Erythroblast (primary cell): Measurements from ENCODE around the gene NCL.

ENCODE experiments used
- GATA1 ChIP-seq: IDR thresholded peaks from 2 replicates; pipeline ENCODE4 v1.6.1; 2011; ENCODE audit warnings: low read depth, mild to moderate bottlenecking, control low read depth, low read length, moderate library complexity
- POLR2A ChIP-seq: IDR thresholded peaks from 2 replicates; pipeline ENCODE4 v1.6.1; 2011; ENCODE audit warnings: mild to moderate bottlenecking, low read length

DNA sequence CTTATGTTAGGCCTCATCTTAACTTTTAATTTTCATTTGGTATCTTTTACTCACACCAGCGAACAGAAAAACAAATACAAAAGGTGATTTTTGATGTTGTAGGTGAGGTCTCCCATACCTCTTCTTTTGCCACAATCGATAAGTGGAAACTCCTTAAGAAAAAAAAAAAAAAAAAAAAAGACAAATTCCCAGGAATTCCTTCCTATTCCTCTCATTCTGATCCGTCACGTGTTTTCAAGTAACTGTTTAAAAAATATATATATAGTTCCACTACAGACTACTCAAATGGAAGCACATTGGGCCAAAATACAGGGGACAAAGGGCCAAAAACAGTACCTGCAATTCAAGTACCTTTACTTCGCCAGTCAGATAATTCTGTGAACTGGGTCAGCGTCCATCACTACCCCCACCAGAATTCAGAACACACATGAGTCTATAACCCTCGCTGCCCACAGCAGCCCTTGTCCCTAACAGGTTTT is 49.5 kb upstream of the NCL start:
- TF ChIP-seq POLR2A (no peak), GATA1 (no peak)
